ENCODE measurements around the gene PRM2. TPM values are rescaled to one million over a fixed set of nuclear protein-coding genes. Genes with fewer than 3 reads are reported as not detected.

Gene PRM2
- polyA plus RNA-seq, 3 donors, result not detected

DNA sequence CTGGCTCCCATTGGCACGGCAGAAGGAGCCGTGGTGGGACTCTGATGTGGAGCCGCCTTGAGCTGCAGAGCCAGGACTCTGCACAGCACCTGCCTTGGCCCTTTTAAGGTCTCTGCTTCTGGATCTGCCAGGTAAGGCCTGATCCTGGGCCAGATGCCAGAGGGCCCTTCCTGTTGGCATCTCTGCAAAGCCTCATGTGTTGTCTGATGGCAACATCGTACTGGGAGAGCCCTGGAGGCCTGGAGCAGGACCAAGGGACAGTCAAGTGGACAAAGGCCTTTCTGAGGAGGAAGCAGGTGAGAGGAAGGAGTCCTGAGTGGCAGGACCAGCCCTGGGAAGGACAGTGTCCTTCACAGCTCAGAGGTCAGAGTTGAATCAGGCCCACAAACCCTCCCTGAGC, 46.4 kb downstream of the PRM2 start:
- no peak for DNase-seq

DNA sequence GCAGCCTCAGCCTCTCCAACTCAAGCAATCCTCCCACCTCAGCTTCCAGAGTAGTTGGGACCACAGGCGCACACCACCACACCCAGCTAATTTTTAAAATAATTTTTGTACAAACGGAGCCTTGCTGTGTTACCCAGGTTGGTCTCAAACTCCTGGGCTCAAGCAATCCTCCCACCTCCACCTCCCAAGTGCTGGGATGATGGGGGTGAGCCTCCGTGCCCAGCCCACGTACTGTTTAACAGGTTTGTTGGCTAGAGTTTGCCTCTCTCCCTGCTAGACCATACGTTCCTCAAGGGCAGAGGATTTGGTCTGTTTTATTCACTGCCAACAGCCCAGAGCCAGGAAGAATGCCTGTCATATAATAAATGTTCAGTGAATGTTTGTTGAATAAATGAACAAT, 46.8 kb downstream of the PRM2 start:
- DNase-seq, result no peak

DNA sequence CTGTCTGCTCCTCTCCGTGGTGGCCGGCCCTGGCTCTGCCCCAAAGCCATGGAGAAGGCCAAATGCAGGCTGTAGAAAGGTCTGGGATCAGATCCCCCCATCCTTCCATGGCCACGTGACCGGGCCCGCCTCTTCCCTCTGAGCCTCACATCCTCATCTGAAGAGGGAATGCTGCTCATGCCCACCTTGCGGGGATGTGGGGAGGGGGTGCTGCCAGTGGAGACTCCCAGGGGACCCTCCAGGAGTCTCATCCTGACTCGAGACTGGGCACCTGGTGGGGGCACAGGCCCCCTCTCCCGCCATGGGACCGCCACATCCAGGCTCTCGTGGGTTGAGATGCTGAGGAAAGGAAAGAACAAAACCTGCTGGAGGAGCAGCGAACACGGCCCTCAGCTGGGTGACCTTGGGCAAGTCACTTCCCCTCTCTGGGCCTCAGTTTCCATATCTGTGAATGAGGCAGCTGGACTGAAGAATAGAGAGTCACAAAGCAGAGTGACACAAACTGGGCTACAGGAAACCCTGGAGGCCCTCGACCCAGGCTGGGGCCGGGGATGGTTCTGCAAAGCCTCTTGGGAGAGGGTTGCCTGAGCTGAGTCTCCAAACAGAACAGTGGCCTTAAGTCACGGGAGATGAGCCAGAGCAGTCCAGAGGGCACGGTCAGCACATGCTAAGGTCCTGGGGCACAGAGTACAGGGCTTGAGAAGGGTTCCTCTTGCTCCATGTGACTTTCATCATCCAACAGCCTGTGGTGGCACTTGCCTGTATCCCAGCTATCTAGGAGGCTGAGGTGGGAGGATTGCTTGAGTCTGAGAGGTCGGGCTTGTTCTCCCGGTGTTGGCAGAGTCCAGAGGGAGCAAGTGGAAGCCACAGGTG, 50.4 kb downstream of the PRM2 start:
- DNase-seq, result no peak

Other genes starting within 250 kb of the PRM2 start
- 1 to 10 TPM; 4.8 to 9.1 (median 6.6) TPM for gene SOCS1, start 20.3 kb downstream of the PRM2 start, polyA plus RNA-seq (ENCODE audit: insufficient read length in 3 of 3)
- gene TNP2, start 7.2 kb downstream of the PRM2 start, polyA plus RNA-seq (ENCODE audit: insufficient read length in 3 of 3), result not detected
- gene PRM3, start 2.9 kb downstream of the PRM2 start, polyA plus RNA-seq (ENCODE audit: insufficient read length in 3 of 3), result not detected
- gene PRM1, start 4.8 kb upstream of the PRM2 start, polyA plus RNA-seq (ENCODE audit: insufficient read length in 3 of 3), result not detected
- gene RMI2, start 69.0 kb upstream of the PRM2 start, polyA plus RNA-seq (ENCODE audit: insufficient read length in 3 of 3), result 10 to 100 TPM; 21.1 to 31.2 (median 28.3) TPM